TTC549 (cell line): ENCODE measurements around the gene CACNA2D4.

Experiments used
- FAIRE-seq: peaks from 2 replicates; lab custom pipeline; 2012; peaks lifted over from hg19 to GRCh38; lab: Jason Lieb, UNC

Gene CACNA2D4

GRCh38 chr12:1842905-1843640 is 75.4 kb downstream of the CACNA2D4 start:
- no peak for FAIRE-seq

- FAIRE-seq = no peak
Observed at GRCh38 chr12:1842183-1842904, 76.1 kb downstream of the CACNA2D4 start.

GRCh38 chr12:1841586-1842182 is 76.8 kb downstream of the CACNA2D4 start:
- FAIRE-seq = no peak

GRCh38 chr12:1840981-1841425 is 77.4 kb downstream of the CACNA2D4 start:
- FAIRE-seq = no peak

GRCh38 chr12:1839956-1840951 is 78.2 kb downstream of the CACNA2D4 start:
- no peak for FAIRE-seq

- no peak for FAIRE-seq
Observed at GRCh38 chr12:1839464-1839863, 79.0 kb downstream of the CACNA2D4 start.

- no peak for FAIRE-seq
Observed at GRCh38 chr12:1838994-1839365, 79.5 kb downstream of the CACNA2D4 start.

- no peak for FAIRE-seq
Observed at GRCh38 chr12:1838205-1838993, 80.1 kb downstream of the CACNA2D4 start.

- no peak for FAIRE-seq
Observed at GRCh38 chr12:1837541-1838204, 80.8 kb downstream of the CACNA2D4 start.

- no peak for FAIRE-seq
Observed at GRCh38 chr12:1836854-1837421, 81.5 kb downstream of the CACNA2D4 start.

- FAIRE-seq = no peak
Observed at GRCh38 chr12:1836241-1836803, 82.1 kb downstream of the CACNA2D4 start.

- FAIRE-seq = no peak
Observed at GRCh38 chr12:1835211-1836131, 83.0 kb downstream of the CACNA2D4 start.

- no peak for FAIRE-seq
Observed at GRCh38 chr12:1834186-1834925, 84.1 kb downstream of the CACNA2D4 start.

GRCh38 chr12:1833596-1834028 is 84.8 kb downstream of the CACNA2D4 start:
- no peak for FAIRE-seq

- no peak for FAIRE-seq
Observed at GRCh38 chr12:1832801-1833595, 85.5 kb downstream of the CACNA2D4 start.

- FAIRE-seq = no peak
Observed at GRCh38 chr12:1830981-1831963, 87.2 kb downstream of the CACNA2D4 start.
